MM.1S (cell line): ENCODE measurements around the gene MAP3K20.

Experiments
- EZH2phosphoT487 ChIP-seq: fragments of 300-600 bp; sonication (generic); IDR thresholded peaks from 2 replicates; pipeline ENCODE4 v1.6.1; 2018; ENCODE audit warnings: antibody characterized with exemption, low read length
- TF ChIP-seq, protein P1 (sequence below): fragments of 300-600 bp; sonication (generic); IDR thresholded peaks from 2 replicates; pipeline ENCODE4 v1.5.1; 2016; ENCODE audit warnings: antibody characterized with exemption, low read length, mixed read lengths

DNA sequence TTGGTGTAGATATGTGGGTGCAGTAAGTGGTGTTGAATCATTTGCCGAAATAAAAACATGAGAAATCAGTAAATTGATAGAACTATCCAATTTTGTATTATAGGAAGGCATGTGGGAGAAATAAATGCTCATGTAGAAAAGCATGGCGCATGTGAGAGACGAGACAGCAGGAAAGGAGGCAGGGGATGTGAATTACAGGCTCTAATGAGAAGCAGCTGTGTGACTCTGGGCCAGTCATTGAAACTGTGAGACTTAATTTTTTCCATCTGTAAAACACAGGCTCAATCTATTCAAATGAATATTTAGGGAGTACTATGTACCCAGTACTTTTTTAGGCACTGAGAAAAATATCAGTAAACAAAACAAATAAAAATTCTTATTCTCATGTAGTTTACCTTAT, 42.6 kb upstream of the MAP3K20 start:
- TF ChIP-seq, protein P1, sequence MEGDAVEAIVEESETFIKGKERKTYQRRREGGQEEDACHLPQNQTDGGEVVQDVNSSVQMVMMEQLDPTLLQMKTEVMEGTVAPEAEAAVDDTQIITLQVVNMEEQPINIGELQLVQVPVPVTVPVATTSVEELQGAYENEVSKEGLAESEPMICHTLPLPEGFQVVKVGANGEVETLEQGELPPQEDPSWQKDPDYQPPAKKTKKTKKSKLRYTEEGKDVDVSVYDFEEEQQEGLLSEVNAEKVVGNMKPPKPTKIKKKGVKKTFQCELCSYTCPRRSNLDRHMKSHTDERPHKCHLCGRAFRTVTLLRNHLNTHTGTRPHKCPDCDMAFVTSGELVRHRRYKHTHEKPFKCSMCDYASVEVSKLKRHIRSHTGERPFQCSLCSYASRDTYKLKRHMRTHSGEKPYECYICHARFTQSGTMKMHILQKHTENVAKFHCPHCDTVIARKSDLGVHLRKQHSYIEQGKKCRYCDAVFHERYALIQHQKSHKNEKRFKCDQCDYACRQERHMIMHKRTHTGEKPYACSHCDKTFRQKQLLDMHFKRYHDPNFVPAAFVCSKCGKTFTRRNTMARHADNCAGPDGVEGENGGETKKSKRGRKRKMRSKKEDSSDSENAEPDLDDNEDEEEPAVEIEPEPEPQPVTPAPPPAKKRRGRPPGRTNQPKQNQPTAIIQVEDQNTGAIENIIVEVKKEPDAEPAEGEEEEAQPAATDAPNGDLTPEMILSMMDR = no peak
- no peak for TF ChIP-seq EZH2phosphoT487
